Coronary artery (tissue), 2 donors: ENCODE measurements around the gene TSBP1.

ENCODE experiments used
- DNase-seq: peaks from one replicate; pipeline ENCODE4 v3.0.0-alpha.2; 2017; ENCODE audit warnings: low spot score
- H3K27ac ChIP-seq, 2 donors: fragments of 200-600 bp; sonication (generic); one replicate each; pipeline ENCODE4 v1.5.1; 2016 to 2019
- H3K4me3 ChIP-seq: fragments of 200-600 bp; sonication (generic); 2 replicates; pipeline ENCODE4 v1.5.1; 2016; ENCODE audit warnings: mild to moderate bottlenecking, moderate library complexity
- CTCF ChIP-seq: fragments of 200-600 bp; sonication (generic); IDR thresholded peaks from one replicate; pipeline ENCODE4 v1.5.1; 2019; ENCODE audit warnings: antibody characterized with exemption

Gene TSBP1, protein sequence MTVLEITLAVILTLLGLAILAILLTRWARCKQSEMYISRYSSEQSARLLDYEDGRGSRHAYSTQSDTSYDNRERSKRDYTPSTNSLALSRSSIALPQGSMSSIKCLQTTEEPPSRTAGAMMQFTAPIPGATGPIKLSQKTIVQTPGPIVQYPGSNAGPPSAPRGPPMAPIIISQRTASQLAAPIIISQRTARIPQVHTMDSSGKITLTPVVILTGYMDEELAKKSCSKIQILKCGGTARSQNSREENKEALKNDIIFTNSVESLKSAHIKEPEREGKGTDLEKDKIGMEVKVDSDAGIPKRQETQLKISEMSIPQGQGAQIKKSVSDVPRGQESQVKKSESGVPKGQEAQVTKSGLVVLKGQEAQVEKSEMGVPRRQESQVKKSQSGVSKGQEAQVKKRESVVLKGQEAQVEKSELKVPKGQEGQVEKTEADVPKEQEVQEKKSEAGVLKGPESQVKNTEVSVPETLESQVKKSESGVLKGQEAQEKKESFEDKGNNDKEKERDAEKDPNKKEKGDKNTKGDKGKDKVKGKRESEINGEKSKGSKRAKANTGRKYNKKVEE

GRCh38 chr6:32371803-32372202 is at the start of gene TSBP1:
TSBP1 (minus strand) TSS chr6:32371903; CDS start chr6:32371706, 197 bp downstream.
- no peak within 1 kb of the TSS for H3K4me3 ChIP-seq
- no peak within 1 kb of the TSS for H3K27ac ChIP-seq
- DNase-seq: no peak
- no peak for TF ChIP-seq CTCF

DNA sequence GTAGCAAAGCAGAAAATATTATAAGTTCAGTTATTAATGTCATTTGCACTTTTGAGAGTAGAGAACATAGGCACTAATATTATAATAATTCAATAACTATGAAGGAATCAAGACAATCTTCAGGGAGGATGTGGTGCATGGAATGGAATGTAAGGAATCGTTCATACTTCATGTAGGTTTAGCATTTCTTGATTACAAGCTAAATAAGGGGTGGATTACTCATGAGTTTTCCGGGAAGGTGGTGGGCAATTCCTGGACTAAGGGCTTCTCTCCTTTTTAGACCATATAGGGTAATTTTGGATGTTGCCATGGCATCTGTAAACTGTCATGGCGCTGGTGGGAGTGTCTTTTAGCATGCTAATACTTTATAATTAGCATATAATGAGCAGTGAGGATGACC is 44.3 kb upstream of the TSBP1 start:
- H3K4me3 ChIP-seq: no peak overlapping the region
- no peak overlapping the region for H3K27ac ChIP-seq
- TF ChIP-seq CTCF: no peak
- no peak for DNase-seq

- H3K27ac ChIP-seq: no peak overlapping the region
- TF ChIP-seq CTCF: peak; percentile 96
- peak; percentile 81 for DNase-seq
- peak overlapping the region; percentile 22 for H3K4me3 ChIP-seq
These were observed 43.9 kb upstream of the TSBP1 start for GRCh38 chr6:32415521-32416019.

- DNase-seq: peak; percentile 81
- peak; percentile 90 for TF ChIP-seq CTCF
- no peak overlapping the region for H3K27ac ChIP-seq
- no peak overlapping the region for H3K4me3 ChIP-seq
These were observed 41.8 kb upstream of the TSBP1 start for GRCh38 chr6:32413427-32414047.

DNA sequence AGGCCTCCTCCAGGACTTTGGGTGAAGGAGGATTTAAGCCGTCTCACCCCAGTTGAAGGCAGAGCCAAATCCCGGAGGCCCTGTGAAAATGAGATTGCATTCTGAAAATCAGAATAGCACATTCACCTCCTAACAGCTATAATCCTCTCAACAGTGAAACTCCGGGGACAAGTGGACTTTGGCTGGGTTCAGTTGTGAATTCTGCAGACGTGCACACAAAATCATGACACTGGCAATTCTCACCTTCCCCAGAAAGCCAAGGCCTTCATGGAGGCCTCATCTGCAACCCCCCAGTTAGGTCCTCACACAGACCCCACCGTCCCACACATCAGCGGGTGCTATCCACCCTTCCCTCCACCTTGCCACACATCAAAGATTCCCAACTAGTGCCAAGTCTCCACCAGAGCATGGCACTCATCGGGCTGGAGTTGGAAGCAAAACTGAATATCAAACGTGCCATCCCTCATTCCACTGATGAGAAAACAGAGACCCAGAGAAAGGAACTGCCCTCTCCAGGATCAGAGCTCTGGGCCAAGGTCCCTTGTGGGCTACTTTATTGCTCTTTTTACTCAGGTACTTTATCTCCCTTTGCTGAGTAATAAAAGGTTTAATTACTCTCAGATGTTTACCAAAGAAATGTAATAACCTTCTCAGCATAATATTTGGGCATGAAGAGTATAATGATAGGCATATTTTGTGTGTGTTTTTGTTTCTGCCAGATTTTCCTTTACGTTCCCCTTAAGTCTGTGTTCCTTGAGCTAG is 40.0 kb upstream of the TSBP1 start:
- no peak for DNase-seq
- no peak for TF ChIP-seq CTCF
- no peak overlapping the region for H3K4me3 ChIP-seq
- no peak overlapping the region for H3K27ac ChIP-seq

GRCh38 chr6:32410906-32411305 is 39.2 kb upstream of the TSBP1 start:
- no peak for DNase-seq
- Histone ChIP-seq H3K27ac (no peak overlapping the region), H3K4me3 (no peak overlapping the region)
- no peak for TF ChIP-seq CTCF
